Endothelial cell of umbilical vein (primary cell): Measurements from ENCODE around the gene ZDHHC14.

Experiments used
- CTCF ChIP-seq, 2 donors: IDR thresholded peaks; 1 replicate in 1 of 2; 2 replicates in 1 of 2; pipeline ENCODE4 v1.5.1; 2011; ENCODE audit warnings: low read length in 2 of 2, mild to moderate bottlenecking in 2 of 2, moderate library complexity in 2 of 2, control low read depth in 1 of 2, inconsistent platforms in 1 of 2, low read depth in 1 of 2; ENCODE audit not compliant: insufficient read depth in 1 of 2; ENCODE audit errors: extremely low read depth in 1 of 2
- EZH2 ChIP-seq: IDR thresholded peaks from 2 replicates; pipeline ENCODE4 v1.6.1; 2012; ENCODE audit warnings: borderline replicate concordance, low read depth, mild to moderate bottlenecking, moderate library complexity, low read length, inconsistent platforms; ENCODE audit not compliant: severe bottlenecking
- FOS ChIP-seq: IDR thresholded peaks from 2 replicates; pipeline ENCODE4 v1.6.1; 2011; ENCODE audit warnings: mild to moderate bottlenecking, low read length, moderate library complexity, borderline replicate concordance; ENCODE audit not compliant: insufficient read depth
- GATA2 ChIP-seq: IDR thresholded peaks from 2 replicates; pipeline ENCODE4 v1.7.0; 2011; ENCODE audit warnings: low read depth, mild to moderate bottlenecking, moderate library complexity, mixed read lengths, low read length; ENCODE audit not compliant: insufficient read length, insufficient read depth
- MYC ChIP-seq: IDR thresholded peaks from one replicate; pipeline ENCODE4 v1.6.1; 2011; ENCODE audit warnings: mild to moderate bottlenecking, low read depth, low read length
- POLR2A ChIP-seq: IDR thresholded peaks from 2 replicates; pipeline ENCODE4 v1.6.1; 2012; ENCODE audit warnings: low read depth, mild to moderate bottlenecking, control low read depth, low read length
- POLR2AphosphoS5 ChIP-seq: IDR thresholded peaks from 2 replicates; pipeline ENCODE4 v1.6.1; 2012; ENCODE audit warnings: low read depth, mild to moderate bottlenecking, control low read depth, low read length, moderate library complexity; ENCODE audit not compliant: insufficient read depth
- TF ChIP-seq, protein P1 (sequence below): IDR thresholded peaks from 2 replicates; pipeline ENCODE4 v1.6.1; 2011; ENCODE audit not compliant: insufficient read depth, insufficient read length

DNA sequence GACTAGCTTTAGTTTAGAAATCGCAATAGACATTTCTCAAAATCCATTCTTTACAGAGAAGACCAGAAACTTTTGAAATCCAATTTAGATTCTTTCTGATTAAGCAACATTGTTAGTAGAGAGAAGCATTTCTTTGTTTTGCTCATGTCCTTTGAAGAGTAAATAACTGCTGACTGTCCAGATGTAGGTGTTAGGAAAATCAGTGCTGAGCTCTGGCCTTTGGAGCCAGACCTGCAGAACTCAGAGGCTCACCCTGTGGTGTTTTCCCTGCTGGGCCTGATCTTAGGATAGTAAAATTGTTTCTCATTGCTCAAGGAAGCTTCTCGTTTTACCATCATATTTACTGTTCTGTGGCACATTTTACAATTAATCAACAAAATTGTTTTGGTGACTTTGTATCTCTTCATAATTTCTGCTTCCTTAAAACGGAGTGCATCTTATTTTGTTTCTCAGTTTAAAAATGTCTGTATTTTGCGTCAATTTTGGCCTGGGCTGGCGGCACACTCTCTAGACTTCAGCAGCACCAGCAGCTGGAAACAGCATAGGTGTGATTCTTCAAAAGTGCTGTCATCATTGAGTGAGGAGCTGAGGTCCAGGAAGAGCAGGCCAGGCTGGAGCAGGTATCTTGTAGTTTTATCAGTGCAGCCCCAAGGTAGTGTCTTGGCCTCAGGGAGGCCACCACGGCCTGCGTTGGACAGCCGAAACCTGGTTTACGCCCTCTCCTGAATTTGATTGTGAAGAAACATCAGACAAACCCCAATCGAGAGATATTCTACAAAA, 8.3 kb upstream of the ZDHHC14 start:
- TF ChIP-seq CTCF (IDR thresholded peaks at IDR 0.05; ENCODE audit: extremely low read depth in 1 of 2, insufficient read depth in 1 of 2, low read depth in 1 of 2, low read length in 2 of 2): no peak
- no peak for TF ChIP-seq POLR2A
- TF ChIP-seq EZH2: no peak
- TF ChIP-seq POLR2AphosphoS5: no peak
- TF ChIP-seq, protein P1, sequence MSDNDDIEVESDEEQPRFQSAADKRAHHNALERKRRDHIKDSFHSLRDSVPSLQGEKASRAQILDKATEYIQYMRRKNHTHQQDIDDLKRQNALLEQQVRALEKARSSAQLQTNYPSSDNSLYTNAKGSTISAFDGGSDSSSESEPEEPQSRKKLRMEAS: no peak
- TF ChIP-seq FOS: no peak
- no peak for TF ChIP-seq GATA2
- TF ChIP-seq MYC: no peak
